ENCODE measurements around the gene SCTR.

The SCTR gene

DNA sequence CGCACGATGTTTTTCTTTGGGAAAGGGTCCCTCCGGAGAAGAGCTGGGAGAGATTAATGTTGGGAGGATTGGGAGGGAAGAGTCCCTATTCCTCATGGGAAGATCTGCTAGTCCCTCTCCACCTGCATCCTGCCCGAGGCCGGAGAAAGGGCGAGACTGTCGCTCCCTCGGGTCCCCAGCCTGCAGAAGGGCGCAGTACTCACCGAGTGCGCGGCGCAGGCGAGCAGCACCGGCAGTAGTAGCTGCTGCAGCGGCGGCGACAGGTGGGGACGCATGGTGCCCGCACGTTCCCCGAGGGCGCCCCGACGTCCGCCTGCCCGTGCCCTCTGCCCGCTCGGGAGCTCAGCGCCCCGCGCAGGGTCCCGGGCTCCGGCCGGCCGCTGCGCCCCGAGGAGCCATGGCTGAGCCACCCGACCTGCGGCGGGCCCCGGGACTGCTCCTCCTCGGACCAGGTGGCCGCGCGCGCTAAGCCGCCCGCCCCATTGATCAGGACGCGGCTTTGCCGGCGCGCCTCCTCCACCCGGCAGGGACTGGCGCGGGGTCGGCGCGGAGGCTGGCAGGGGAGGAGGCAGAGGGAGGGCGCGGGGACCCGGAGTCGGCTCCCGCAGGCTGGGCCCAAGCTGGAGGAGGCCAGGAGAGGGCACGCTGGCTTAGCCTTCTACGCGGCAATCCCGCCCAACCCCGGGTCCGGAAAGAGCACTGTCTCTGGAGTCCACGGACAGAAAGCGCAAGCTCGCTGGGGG lies at the start of gene SCTR:
SCTR (minus strand) TSS at position 532 of the 743 bp plus-strand sequence; CDS start at position 275, 257 bp downstream.
- no peak for DNase-seq (ENCODE audit: low read depth)

DNA sequence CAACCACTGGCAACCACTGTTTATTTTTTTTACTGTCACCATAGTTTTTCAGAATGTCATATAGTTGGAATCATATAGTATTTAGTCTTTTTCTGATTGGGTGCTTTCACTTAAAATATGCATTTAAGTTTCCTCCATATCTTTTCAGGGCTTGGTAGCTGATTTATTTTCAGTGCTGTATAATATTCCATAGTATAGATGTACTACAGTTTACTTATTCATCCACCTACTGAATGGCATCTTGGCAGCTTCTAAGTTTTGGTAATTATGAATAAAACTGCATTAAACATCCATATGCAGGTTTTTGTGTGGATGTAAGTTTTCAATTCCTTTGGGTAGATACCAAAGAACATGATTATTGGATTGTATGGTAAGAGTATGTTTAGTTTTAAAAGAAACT lies 43.0 kb upstream of the SCTR start:
- no peak for DNase-seq (ENCODE audit: low read depth)

DNA sequence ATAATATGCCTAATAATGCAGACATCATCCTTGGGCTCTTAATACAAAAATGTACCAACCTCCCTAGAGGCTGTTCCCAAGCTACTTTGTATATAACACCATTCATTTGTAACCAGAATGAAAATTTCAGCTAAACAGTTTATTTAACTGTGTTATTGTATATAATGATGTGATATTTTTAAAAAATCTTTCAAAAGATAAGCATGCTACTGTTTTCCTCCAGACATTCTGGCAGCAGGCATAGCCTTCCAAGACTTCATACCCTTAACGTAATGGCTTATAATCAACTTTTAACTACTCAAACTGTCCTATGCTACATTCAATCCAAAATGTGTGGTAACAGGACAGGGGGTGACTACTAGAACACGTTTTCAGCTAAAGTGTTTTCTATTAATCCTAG lies 41.2 kb upstream of the SCTR start:
- DNase-seq (ENCODE audit: low read depth) = no peak

DNA sequence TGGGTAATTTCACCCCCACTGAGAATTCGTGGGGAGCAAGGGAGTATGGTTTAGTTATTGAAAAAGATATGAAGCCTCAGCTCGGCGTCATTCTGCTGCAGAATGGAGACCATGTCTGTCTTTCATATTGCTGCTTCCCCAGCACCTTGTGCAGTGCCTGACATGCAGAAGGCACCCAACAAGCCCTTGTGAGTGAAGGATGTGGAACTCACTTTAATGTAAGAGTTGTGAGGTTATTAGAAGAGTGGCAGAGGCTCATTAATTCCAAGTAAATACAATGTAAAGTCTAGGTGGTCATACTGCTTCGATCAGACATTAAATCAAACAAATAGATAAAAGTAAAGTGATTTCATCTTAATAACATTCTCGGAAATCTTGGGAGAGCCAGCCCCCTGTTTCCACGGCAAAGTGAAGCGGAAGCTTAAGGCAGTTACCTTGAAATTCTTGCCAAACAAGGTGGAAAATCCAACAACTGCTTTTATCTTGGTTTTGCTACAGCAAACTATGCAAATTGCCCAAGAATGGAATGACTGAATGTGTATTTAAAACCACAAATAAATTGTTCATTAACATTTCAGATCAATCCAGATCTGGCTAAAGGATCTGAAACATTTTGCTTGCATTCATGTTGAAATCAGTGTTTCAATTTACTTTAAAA lies 29.5 kb upstream of the SCTR start:
- no peak for DNase-seq (ENCODE audit: low read depth)

DNA sequence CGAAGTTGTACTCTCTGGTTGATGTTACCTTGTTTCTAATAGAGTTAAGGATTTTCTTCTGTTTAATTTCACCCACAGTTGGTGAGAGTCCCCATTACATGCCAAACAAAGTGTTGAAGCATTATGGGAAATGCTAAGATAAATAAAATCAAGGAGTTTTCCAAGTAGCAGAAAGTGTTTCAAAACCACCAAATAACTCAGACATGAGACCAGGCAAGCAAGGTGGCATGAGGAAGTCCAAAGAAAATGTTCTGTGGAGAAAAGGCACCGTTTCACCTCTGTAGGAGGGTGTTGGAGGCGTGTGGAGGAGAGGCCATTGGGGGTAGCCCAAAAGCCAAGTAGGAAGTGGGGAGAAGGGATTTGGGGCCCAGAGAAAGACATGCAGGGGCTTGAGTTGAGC lies 28.6 kb upstream of the SCTR start:
- no peak for DNase-seq (ENCODE audit: low read depth)

DNA sequence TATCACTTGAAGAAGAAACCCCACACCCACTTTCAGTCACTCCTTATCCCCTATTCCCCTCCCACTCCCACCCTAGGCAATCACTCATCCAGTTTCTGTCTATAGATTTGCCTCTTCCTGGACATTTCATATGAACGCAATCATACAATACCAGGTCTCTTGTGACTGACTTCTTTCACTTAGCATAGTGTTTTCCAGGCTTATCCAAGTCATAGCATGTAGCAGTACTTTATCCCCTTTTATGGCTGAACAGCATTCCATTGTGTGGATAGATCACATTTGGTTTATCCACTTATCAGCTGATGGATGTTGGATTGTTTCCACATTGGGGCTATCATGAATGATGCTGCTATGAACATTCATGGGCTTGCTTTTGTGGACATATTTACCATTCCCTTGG lies 26.6 kb upstream of the SCTR start:
- DNase-seq (ENCODE audit: low read depth) = no peak

DNA sequence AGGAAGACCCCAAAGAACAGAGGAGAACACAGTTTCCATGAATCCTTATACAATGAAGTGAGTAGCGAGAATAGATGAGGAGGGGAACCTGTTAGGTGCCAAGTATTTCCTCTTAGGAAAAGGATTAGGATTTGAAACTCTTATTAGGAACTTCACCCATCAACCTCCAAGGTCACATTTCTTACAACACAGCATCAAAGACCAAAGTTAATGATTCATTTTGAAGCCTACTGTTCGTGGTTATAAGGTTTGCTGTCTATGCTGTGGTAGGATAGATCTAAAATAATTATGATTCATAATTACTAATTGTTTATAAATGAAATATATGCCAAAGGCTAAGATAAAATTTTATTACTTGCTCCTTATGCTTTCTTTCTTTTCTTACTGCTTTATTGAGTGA lies 26.1 kb upstream of the SCTR start:
- DNase-seq (ENCODE audit: low read depth) = no peak

DNA sequence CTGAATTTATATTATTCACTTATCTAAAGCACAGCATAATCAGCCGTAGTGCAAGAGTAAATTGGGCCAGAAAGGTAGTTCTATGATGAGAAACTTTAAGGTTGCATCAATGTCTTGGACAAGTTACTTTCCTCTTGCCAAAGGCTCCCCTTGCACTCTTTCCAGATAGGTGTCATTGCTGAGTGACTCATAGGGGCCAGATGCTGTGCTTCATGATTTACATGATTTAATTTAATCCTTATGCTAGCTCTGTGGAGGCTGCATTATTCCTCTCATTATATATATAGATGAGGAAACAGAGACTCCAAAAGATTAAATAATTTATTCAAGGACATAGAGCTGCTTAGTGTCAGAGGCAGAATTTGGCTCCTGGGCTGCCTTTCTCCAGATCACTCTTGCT lies 25.0 kb upstream of the SCTR start:
- DNase-seq (ENCODE audit: low read depth) = no peak

DNA sequence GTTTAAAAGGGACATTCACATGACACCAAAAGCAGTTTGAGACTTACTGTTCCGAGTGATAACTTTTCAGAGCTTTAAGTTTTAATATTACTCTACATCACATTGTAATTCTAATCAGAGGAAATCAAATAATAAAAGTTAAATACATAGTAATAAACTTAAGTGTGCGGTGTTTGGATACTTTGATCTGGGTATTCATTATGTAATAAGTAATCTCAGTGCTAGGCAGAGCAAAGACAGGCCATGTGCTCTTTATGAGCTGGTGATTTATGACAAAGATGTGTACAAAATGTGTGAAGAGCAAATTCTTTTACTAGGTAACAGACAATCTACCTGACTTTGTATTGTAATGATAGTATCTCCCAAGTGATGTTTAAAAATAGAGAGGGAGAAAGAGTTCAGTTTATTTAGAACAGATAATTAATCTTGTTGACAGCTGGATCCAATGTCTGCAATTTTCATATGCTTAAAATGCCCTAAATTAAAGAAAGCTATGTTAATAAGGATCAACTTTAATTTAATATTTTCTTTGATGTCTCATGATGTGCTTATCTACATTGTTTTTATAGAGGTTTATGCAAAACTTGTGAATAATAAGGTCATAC lies 24.3 kb upstream of the SCTR start:
- no peak for DNase-seq (ENCODE audit: low read depth)

DNA sequence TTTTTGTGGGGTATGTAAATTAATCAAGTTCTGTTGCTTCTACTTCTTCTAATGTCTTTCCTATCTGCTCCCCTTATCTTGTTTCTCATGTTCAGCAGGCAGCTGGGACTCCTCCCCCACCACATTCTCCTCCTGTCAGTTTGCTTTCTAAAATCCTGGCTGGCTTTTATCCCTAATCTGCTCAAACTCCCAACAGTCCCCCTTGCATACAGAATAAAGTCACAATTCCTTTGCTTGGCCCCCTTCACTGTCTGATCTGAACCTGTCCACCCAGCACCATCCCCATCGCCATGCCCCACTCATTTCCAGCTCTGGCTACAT lies 22.1 kb upstream of the SCTR start:
- DNase-seq (ENCODE audit: low read depth) = no peak

DNA sequence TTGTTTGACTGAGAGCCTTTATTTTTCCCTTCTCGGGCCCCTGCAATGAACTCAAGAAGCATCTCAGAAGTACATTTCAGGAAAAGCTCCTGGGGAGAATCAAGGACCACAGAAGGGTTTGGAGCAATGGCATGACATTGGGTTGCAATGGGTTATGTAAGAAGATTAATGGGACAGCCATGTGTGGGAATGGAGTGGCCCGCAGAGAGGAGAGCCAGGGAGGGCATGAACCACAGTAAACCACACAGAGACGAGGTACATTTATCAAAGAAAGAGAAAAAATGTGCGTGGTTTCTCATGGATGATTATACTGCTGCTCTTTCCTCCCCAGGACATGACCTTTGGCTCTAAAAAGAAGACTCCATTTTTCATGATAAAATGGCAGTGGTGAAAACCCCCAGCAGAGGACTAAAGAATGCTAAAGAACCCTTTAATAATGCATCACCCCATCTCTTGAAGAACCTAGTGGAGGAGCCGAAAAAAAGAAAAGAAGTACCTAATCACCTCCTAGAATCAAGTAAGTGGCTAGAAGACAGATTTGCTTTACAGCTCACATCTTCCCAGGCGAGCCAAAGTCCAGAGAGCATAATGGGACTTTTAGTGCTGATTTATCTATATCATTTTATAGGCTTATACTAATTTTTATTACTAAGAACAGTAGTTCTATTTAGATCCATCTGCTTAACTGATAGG lies 21.6 kb upstream of the SCTR start:
- DNase-seq (ENCODE audit: low read depth) = no peak

DNA sequence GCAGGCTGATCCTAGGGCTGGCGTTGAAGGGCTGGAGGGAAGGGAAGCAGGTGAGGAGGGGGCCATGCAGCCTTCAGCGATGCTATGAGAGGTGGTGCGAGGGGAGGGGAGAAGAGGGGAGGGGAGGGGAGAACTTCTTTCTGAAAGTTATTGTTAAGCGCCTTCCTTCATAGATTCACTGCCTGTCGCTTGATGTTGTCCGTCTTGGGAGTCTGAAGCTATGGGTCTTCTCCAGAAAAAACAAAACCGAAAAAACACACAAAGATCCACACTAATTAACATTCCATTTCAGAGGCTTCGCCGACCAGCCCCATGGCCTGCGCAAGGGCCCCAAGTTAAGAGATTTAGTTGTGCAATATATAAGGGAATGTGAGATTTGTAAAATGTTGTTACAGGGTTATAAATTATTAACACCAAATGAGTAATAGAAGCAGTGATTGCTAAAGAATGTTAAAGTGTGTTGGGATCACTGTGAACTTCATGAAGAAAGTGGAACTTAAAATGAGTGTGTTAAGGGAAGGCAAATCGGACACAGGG lies 20.7 kb upstream of the SCTR start:
- DNase-seq (ENCODE audit: low read depth) = no peak

DNA sequence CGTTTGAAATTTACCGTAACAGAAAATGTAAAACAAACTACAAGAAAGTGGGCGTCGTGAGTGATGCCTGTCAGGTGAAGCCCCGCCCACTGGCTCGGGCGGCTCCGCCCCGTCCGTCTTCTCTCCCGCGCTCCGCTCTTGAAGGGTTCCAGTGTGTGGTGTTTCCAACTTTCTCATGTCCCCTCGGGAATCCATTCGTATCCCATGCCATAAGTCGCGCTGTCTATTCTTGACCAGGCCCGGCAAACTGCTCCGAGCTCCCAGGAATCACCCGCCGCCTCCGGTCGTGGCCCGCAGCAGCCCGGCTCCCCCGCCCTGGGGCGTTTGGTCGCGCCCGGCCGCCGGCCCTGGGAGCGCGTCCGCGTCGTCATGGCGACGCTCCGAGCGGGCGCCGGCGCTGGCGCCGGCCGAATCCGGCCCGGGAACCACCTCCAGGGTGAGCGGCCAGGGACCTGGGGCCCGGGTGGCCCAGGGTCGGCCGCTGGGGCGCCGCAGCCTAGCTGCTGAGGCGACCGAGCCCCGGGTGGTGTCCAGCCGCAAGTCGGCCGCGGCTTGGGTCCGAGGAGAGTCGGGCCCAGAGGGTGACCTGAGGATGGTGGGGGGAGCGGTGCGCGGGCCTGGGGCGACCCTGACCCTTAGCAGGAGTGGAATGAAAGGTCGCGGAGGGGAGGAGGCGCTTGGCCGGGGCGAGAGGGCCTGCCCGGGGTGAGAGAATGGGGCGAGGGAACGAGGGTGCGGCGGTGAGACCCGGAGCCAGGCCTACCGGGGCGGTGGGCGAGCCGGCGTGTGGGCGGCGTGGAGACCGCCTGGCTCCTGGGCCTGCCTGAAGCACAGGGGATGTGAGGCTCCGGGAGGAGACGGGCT lies 20.0 kb upstream of the SCTR start, which contains the start of gene CFAP221:
CFAP221 (plus strand) TSS at position 375 of the 864 bp plus-strand sequence. CDS start 1,683 bp downstream, outside the sequence.
- DNase-seq (ENCODE audit: low read depth) = peak; percentile 26

DNA sequence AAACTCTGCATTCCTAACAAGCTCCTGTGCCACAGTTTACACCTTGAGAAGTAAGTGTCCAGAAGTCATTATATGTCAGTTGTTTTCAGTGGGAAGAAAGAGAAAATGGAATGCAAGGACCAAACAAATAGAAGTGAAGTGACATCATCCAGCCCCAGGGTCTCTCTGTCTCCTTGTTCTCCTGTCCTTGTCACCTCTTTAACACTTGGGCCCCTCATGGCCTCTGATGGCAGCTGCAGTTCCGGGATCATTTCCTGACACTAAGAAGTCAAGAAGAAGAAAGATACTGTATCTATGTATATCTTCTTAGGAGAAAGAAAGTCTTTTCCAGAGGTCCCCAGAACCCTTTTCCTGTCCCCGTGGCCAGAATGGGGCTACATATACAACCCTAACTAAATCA lies 17.2 kb upstream of the SCTR start:
- DNase-seq (ENCODE audit: low read depth) = no peak

DNA sequence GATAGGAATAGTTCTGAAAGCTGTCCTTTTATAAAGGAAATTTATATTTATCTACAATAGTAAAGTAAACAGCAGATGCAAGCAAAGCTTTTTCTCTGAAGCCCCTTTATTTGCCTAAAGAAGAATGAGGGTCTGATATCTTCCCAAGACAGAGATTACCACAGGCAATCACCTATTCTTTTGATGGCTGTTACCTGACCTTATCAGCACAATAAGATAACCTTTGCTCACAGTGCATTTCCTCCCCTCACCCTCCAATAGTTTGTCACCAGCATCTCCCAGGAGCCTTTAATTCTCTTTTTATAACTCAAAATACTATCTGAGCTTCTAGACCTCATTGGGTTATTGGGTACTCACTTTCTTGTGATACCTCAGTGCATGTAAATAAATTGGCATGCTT lies 13.5 kb upstream of the SCTR start:
- no peak for DNase-seq (ENCODE audit: low read depth)

DNA sequence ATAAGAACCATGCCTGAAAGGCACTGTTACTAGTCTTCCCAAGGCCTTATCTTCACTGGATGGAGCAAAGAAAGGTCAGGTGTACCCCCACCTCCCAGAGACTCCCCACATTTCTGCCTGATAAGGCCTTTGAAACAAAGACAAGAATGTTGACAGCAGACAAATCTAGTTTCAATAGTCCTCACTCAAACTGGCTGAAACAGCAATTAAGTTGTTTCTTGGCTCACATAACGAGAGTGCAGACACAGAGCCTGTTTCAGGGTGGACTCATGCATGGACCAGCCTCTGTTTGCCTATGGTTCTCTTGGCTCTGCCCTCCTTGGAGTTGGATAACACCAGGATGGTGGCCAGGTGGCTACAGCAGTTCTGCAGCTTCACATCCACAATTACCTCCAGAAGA lies 12.4 kb upstream of the SCTR start:
- no peak for DNase-seq (ENCODE audit: low read depth)

DNA sequence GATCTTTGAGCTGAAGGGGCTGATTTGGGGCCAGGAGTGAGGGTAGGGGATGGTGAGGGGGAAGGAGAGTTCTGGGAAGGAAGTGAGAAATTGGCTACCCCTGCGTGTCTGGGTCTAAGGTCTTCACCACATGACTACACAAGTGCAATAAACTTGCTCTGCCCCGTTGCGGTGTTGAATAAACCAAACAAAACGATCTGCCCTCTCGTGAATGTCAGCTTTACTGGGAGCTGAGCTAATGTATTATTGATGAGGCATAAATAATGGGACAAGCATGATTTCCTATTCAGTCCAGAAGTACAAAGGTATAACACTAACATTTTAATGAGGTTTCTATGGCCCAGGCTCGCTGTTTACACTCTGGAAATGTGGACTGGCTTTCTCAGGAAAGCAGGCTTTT lies 11.9 kb upstream of the SCTR start:
- DNase-seq (ENCODE audit: low read depth) = no peak

DNA sequence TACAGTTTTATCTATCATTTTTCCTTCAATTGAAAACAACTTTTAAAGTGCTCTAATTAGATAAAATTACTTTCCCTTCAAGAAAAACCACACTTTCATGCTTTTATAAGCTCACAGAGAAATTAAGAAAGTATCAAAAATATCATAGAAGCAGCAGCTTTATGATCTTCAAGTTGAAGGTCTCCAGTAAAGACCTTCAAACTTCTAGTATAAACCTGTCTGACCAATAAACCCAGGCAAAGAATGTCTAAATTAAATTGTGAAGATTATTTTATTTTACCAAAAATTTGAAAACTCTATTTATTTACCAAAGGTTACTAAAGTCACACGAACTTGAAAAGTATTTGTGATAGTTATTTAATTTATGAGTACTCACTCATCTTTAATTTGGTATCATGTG lies 9.3 kb upstream of the SCTR start:
- DNase-seq (ENCODE audit: low read depth) = no peak

DNA sequence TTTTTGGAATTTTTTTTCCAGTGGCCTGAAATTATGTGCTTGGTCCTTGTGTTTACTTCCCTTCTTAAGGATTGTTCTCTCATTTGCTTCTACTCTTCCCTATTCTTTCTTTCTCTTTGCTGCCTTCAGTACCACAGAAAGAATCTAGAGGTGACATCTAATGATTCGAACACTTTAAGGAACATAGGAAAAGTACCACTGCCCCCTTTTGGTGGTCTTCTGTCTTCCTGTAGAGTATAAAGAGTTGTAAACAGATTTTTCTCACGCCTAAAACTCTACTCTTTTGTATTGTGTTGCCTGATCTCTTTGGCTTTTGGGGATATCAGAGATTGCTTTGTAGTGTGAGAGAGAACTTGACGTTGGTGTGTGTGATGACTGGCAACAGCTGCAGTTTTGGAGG lies 7.0 kb upstream of the SCTR start:
- DNase-seq (ENCODE audit: low read depth) = no peak

DNA sequence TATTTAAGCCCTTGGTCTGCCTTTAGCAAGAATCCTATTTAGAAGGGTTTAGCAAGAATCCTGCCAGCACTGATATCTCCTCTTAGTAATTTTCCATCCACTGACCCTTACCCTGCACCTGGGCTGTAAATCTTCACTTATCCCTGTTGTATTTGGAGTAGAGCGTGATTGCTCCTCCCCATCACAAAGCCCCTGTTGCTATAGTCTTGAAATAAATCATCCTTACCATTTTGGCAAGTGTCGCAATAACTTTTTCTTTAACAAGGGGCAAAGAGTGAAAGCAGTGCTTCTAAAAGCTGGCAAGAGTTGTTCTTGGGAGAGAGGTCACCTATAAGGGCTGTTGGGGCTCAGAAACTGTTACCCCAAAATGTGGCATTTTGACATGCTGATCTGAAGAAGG lies 3.7 kb upstream of the SCTR start:
- DNase-seq (ENCODE audit: low read depth) = no peak

DNA sequence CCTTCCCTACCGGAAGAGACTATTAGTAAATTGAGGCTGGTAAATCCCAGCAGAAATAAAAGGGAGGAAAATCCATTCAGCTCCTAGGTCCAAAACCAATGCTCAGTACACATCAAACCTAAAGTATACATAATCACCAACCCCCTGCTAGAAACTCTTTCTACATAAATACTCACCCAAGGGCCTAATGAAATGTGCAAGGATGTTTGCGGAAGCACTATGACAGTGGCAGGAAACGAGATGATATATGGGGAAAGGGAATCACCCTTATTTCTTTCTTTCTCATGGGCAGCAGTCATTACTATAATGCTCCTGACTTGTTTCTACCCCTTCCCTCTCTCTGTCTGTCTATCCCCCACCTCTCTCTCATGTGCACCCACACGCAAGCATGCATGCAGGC lies 1.3 kb upstream of the SCTR start:
- no peak for DNase-seq (ENCODE audit: low read depth)

All from HS-27A (cell line).